GM12878 (cell line): Measurements from ENCODE around the gene RBMS3. TPM values are rescaled to one million over a fixed set of nuclear protein-coding genes. Genes with fewer than 3 reads are reported as not detected.

Experiments
- EGR1 ChIP-seq, 2 experiments: IDR thresholded peaks; 1 replicate in 1 of 2; 2 replicates in 1 of 2; pipeline ENCODE4 v1.6.1; 2011 to 2012; ENCODE audit warnings: low read depth in 2 of 2, low read length in 2 of 2, borderline replicate concordance in 1 of 2, mild to moderate bottlenecking in 1 of 2, moderate library complexity in 1 of 2
- EP300 ChIP-seq, 2 experiments: fragments of 150-350 bp in 1 of 2; IDR thresholded peaks; 2 replicates each; pipeline ENCODE4 v1.6.1; 2011 to 2012; ENCODE audit warnings: low read depth in 2 of 2, low read length in 2 of 2, borderline replicate concordance in 1 of 2, improper control_type of control experiment in 1 of 2, inconsistent platforms in 1 of 2; ENCODE audit not compliant: control insufficient read depth in 1 of 2
- FOXM1 ChIP-seq: IDR thresholded peaks from 2 replicates; pipeline ENCODE4 v1.6.1; 2012; ENCODE audit warnings: low read depth, mild to moderate bottlenecking, inconsistent platforms, low read length, moderate library complexity
- GATAD2B ChIP-seq: fragments of 450-650 bp; conservative IDR thresholded peaks from 2 replicates; pipeline ENCODE4 v1.6.1; 2017; ENCODE audit warnings: low read depth, mild to moderate bottlenecking, moderate library complexity
- NFYA ChIP-seq: IDR thresholded peaks from 2 replicates; pipeline ENCODE4 v1.6.1; 2011; ENCODE audit warnings: low read depth, mild to moderate bottlenecking, low read length, improper control_type of control experiment, borderline replicate concordance
- POU2F2 ChIP-seq: IDR thresholded peaks from 3 replicates; pipeline ENCODE4 v1.6.1; 2011; ENCODE audit warnings: low read depth, mild to moderate bottlenecking, low read length, borderline replicate concordance
- SUZ12 ChIP-seq: fragments of 200-600 bp; sonication (generic); IDR thresholded peaks from one replicate; pipeline ENCODE4 v1.6.1; 2018; ENCODE audit warnings: antibody characterized with exemption, mild to moderate bottlenecking; ENCODE audit not compliant: unreplicated experiment
- ZNF24 ChIP-seq: fragments of 450-650 bp; IDR thresholded peaks from 2 replicates; pipeline ENCODE4 v1.6.1; 2017; ENCODE audit warnings: antibody characterized with exemption, mild to moderate bottlenecking
- polyA plus RNA-seq, 11 experiments: library from polyadenylated mRNA; depleted of rRNA in 4 of 11; unstranded in 6 of 11; stranded (reverse) in 5 of 11; fragments of >200 nt; fragmentation: Nextera tagmentation in 4 of 11; fragmentation: Illumina TruSeq in 1 of 11; extraction: Ambion mirVana in 4 of 11; extraction: Trizol in 1 of 11; gene quantifications; 1 replicate in 1 of 11; 2 replicates in 10 of 11; pipeline versions ENCODE4 v1.2.1 to v1.2.3, GENCODE V29; 2011 to 2016; ENCODE audit warnings: inconsistent platforms in 2 of 11, missing spikeins in 2 of 11, low read depth in 1 of 11
- total RNA-seq, 4 experiments: library from RNA; depleted of rRNA in 3 of 4; stranded (reverse); fragments of >200 nt in 3 of 4; fragmentation: Illumina TruSeq in 1 of 4; extraction: Trizol in 1 of 4; gene quantifications; 2 replicates each; pipeline versions ENCODE4 v1.2.1 to v1.2.3, GENCODE V29; 2013 to 2021
- TF ChIP-seq, protein P1 (sequence below): IDR thresholded peaks from 2 replicates; pipeline ENCODE4 v1.6.1; 2012; ENCODE audit warnings: mild to moderate bottlenecking, low read depth, low read length
- TF ChIP-seq, protein P2 (sequence below): fragments of 450-650 bp; IDR thresholded peaks from 2 replicates; pipeline ENCODE4 v1.6.1; 2016; ENCODE audit warnings: mild to moderate bottlenecking
- TF ChIP-seq, protein P3 (sequence below): fragments of 450-650 bp; conservative IDR thresholded peaks from 2 replicates; pipeline ENCODE4 v1.6.1; 2017; ENCODE audit warnings: mild to moderate bottlenecking, moderate library complexity
- TF ChIP-seq, protein P4 (sequence below): fragments of 450-650 bp; formaldehyde crosslinking; IDR thresholded peaks from 2 replicates; pipeline ENCODE4 v1.4.0; 2022; ENCODE audit warnings: mild to moderate bottlenecking, moderate library complexity
- TF ChIP-seq, protein P5 (sequence below): fragments of 450-650 bp; IDR thresholded peaks from 2 replicates; pipeline ENCODE4 v1.6.1; 2014; ENCODE audit warnings: mild to moderate bottlenecking
- TF ChIP-seq, protein P6 (sequence below): IDR thresholded peaks from 2 replicates; pipeline ENCODE4 v1.6.1; 2012; ENCODE audit warnings: low read depth, low read length, improper control_type of control experiment

RBMS3 gene
- total and polyA plus RNA-seq, 10 of the 15 experiments (the other 5 are each of a cell fraction or from before 2014, with no cell fraction given): 0.79 to 4.7 (median 3.1) TPM

DNA sequence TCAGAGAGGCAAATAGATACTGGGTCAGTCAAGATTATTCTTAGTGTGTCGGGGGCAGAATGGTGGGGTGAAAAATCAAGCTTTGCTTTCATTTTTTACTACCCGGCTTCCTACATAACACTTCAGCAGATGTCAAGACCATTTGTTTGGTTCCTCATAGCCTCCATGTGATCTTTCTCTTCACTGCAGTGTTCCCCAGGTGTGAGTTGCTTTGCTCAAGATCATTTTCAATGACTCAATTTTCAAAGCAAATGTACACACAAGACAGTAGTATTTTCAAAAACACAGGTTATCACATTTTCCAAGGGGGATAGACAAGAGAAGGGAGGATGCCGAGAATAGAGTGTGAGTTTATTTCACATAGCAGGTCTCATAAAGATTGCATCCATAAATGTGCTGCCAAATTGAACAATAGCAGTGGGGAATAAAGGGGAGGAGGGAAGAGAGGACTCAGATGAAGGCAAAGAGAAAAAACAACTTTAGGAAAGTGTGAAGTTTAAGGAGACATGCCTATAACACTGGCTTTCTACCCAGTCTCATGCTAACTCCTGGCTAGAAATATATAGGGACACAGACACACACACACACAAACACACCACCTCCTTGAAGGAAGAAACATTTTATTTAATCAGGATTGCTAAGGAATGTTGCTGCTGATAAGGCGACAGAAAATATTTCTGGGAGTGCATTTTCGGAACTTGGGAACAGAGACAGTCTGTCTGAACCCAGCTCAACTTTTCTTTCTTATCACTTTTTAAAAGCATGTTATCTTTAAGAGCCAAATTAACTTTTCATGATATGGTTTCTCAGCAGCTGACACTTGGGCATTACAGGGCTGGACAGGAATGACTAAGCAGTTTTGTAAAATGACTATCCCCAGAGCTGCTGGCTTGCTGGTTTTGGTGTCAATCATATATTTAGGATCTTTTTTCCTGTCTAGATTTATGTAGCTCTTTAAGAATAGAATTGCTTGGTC, 402.4 kb downstream of the RBMS3 start (continued):
- TF ChIP-seq, protein P1, sequence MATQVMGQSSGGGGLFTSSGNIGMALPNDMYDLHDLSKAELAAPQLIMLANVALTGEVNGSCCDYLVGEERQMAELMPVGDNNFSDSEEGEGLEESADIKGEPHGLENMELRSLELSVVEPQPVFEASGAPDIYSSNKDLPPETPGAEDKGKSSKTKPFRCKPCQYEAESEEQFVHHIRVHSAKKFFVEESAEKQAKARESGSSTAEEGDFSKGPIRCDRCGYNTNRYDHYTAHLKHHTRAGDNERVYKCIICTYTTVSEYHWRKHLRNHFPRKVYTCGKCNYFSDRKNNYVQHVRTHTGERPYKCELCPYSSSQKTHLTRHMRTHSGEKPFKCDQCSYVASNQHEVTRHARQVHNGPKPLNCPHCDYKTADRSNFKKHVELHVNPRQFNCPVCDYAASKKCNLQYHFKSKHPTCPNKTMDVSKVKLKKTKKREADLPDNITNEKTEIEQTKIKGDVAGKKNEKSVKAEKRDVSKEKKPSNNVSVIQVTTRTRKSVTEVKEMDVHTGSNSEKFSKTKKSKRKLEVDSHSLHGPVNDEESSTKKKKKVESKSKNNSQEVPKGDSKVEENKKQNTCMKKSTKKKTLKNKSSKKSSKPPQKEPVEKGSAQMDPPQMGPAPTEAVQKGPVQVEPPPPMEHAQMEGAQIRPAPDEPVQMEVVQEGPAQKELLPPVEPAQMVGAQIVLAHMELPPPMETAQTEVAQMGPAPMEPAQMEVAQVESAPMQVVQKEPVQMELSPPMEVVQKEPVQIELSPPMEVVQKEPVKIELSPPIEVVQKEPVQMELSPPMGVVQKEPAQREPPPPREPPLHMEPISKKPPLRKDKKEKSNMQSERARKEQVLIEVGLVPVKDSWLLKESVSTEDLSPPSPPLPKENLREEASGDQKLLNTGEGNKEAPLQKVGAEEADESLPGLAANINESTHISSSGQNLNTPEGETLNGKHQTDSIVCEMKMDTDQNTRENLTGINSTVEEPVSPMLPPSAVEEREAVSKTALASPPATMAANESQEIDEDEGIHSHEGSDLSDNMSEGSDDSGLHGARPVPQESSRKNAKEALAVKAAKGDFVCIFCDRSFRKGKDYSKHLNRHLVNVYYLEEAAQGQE: no peak
- TF ChIP-seq, protein P2, sequence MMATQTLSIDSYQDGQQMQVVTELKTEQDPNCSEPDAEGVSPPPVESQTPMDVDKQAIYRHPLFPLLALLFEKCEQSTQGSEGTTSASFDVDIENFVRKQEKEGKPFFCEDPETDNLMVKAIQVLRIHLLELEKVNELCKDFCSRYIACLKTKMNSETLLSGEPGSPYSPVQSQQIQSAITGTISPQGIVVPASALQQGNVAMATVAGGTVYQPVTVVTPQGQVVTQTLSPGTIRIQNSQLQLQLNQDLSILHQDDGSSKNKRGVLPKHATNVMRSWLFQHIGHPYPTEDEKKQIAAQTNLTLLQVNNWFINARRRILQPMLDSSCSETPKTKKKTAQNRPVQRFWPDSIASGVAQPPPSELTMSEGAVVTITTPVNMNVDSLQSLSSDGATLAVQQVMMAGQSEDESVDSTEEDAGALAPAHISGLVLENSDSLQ: peak; percentile 96
- TF ChIP-seq GATAD2B: no peak
- no peak for TF ChIP-seq EGR1 (IDR thresholded peaks at IDR 0.05; ENCODE audit: borderline replicate concordance in 1 of 2, low read depth in 2 of 2, low read length in 2 of 2)
- TF ChIP-seq, protein P3, sequence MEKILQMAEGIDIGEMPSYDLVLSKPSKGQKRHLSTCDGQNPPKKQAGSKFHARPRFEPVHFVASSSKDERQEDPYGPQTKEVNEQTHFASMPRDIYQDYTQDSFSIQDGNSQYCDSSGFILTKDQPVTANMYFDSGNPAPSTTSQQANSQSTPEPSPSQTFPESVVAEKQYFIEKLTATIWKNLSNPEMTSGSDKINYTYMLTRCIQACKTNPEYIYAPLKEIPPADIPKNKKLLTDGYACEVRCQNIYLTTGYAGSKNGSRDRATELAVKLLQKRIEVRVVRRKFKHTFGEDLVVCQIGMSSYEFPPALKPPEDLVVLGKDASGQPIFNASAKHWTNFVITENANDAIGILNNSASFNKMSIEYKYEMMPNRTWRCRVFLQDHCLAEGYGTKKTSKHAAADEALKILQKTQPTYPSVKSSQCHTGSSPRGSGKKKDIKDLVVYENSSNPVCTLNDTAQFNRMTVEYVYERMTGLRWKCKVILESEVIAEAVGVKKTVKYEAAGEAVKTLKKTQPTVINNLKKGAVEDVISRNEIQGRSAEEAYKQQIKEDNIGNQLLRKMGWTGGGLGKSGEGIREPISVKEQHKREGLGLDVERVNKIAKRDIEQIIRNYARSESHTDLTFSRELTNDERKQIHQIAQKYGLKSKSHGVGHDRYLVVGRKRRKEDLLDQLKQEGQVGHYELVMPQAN: no peak
- TF ChIP-seq, protein P4, sequence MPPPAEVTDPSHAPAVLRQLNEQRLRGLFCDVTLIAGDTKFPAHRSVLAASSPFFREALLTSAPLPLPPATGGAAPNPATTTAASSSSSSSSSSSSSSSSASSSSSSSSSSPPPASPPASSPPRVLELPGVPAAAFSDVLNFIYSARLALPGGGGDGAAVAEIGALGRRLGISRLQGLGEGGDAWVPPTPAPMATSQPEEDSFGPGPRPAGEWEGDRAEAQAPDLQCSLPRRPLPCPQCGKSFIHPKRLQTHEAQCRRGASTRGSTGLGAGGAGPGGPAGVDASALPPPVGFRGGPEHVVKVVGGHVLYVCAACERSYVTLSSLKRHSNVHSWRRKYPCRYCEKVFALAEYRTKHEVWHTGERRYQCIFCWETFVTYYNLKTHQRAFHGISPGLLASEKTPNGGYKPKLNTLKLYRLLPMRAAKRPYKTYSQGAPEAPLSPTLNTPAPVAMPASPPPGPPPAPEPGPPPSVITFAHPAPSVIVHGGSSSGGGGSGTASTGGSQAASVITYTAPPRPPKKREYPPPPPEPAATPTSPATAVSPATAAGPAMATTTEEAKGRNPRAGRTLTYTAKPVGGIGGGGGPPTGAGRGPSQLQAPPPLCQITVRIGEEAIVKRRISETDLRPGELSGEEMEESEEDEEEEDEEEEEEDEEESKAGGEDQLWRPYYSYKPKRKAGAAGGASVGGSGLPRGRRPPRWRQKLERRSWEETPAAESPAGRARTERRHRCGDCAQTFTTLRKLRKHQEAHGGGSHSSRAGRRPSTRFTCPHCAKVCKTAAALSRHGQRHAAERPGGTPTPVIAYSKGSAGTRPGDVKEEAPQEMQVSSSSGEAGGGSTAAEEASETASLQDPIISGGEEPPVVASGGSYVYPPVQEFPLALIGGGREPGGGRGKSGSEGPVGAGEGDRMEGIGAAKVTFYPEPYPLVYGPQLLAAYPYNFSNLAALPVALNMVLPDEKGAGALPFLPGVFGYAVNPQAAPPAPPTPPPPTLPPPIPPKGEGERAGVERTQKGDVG (CRISPR knock-in tag): no peak
- 0 out of 3 replicates have a peak, but pooled peaks have one; percentile 20 for TF ChIP-seq POU2F2
- TF ChIP-seq, protein P5, sequence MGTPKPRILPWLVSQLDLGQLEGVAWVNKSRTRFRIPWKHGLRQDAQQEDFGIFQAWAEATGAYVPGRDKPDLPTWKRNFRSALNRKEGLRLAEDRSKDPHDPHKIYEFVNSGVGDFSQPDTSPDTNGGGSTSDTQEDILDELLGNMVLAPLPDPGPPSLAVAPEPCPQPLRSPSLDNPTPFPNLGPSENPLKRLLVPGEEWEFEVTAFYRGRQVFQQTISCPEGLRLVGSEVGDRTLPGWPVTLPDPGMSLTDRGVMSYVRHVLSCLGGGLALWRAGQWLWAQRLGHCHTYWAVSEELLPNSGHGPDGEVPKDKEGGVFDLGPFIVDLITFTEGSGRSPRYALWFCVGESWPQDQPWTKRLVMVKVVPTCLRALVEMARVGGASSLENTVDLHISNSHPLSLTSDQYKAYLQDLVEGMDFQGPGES: no peak
- TF ChIP-seq, protein P6, sequence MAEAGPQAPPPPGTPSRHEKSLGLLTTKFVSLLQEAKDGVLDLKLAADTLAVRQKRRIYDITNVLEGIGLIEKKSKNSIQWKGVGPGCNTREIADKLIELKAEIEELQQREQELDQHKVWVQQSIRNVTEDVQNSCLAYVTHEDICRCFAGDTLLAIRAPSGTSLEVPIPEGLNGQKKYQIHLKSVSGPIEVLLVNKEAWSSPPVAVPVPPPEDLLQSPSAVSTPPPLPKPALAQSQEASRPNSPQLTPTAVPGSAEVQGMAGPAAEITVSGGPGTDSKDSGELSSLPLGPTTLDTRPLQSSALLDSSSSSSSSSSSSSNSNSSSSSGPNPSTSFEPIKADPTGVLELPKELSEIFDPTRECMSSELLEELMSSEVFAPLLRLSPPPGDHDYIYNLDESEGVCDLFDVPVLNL: no peak
- TF ChIP-seq ZNF24: no peak; the same call in 1 of the 2 replicates
- no peak for TF ChIP-seq NFYA
- TF ChIP-seq FOXM1: peak; percentile 77; the same call in 1 of the 2 replicates
- no peak for TF ChIP-seq SUZ12
- peak; percentile 63 to 76; a peak in 2 of 4 replicates for TF ChIP-seq EP300 (IDR thresholded peaks at IDR 0.05; ENCODE audit: borderline replicate concordance in 1 of 2, control insufficient read depth in 1 of 2, low read depth in 2 of 2, low read length in 2 of 2)
